Progenitor cell of endocrine pancreas (in vitro differentiated cells): ENCODE data around the gene CIB2. TPM values are rescaled to one million over a fixed set of nuclear protein-coding genes. Genes with fewer than 3 reads are reported as not detected.

Experiments used
- DNase-seq: peaks from one replicate; pipeline ENCODE4 v3.0.0; 2021; ENCODE audit warnings: low spot score; ENCODE audit not compliant: unreplicated experiment
- H3K27ac Mint-ChIP-seq: 2 replicates; pipeline ENCODE4 v1.8.0; 2021; ENCODE audit warnings: mild to moderate bottlenecking, moderate library complexity, mixed read lengths
- H3K27me3 Mint-ChIP-seq: 2 replicates; pipeline ENCODE4 v1.8.0; 2021; ENCODE audit warnings: mixed read lengths
- H3K36me3 Mint-ChIP-seq: 2 replicates; pipeline ENCODE4 v1.8.0; 2022; ENCODE audit warnings: mixed read lengths; ENCODE audit not compliant: insufficient read depth
- H3K4me1 Mint-ChIP-seq: 2 replicates; pipeline ENCODE4 v1.8.0; 2021; ENCODE audit warnings: low read depth, mixed read lengths
- H3K4me3 Mint-ChIP-seq: 2 replicates; pipeline ENCODE4 v1.8.0; 2021; ENCODE audit warnings: low read depth, mild to moderate bottlenecking, moderate library complexity, mixed read lengths
- H3K9me3 Mint-ChIP-seq: 2 replicates; pipeline ENCODE4 v1.8.0; 2021; ENCODE audit warnings: low read depth, mixed read lengths
- total RNA-seq: library from RNA; stranded (reverse); gene quantifications from 2 replicates; pipeline ENCODE4 v1.2.1, GENCODE V29; 2021
- TF ChIP-seq, protein P1 (sequence below): fragments of 200-600 bp; sonication (generic); IDR thresholded peaks from one replicate; pipeline ENCODE4 v1.5.0; 2021; ENCODE audit warnings: antibody characterized with exemption, mild to moderate bottlenecking; ENCODE audit not compliant: unreplicated experiment

CIB2 gene
- total RNA-seq, 1 donor from 2014 or later, result 44.9 TPM

DNA sequence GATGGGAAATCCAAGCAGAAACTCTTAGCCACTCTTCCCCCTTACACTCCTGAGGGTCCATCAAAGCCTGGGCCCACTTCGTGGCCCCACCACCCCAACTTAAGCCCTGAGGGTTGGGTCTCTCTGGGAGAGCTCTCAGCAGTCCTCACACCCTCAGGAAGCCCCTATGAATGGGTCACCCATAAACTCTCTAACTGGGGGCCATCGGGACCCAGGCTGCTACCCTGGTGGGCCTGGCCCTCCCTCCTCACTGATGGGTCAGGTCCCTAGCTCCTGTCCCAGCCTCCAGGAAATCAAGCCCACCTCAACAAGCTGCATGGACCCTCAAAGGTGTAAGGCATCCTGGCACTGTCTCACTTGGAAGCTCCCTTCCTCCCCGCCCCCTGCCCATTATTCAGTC is 19.5 kb downstream of the CIB2 start:
- no peaks in the 10 kb centered on the region for H3K4me1 Mint-ChIP-seq
- H3K36me3 Mint-ChIP-seq, result peaks cover 2% of the 10 kb centered on the region
- no peaks in the 10 kb centered on the region for H3K9me3 Mint-ChIP-seq
- no peak overlapping the region for H3K4me3 Mint-ChIP-seq
- no peaks in the 10 kb centered on the region for H3K27me3 Mint-ChIP-seq
- DNase-seq, result no peak
- no peak overlapping the region for H3K27ac Mint-ChIP-seq
- TF ChIP-seq, protein P1, sequence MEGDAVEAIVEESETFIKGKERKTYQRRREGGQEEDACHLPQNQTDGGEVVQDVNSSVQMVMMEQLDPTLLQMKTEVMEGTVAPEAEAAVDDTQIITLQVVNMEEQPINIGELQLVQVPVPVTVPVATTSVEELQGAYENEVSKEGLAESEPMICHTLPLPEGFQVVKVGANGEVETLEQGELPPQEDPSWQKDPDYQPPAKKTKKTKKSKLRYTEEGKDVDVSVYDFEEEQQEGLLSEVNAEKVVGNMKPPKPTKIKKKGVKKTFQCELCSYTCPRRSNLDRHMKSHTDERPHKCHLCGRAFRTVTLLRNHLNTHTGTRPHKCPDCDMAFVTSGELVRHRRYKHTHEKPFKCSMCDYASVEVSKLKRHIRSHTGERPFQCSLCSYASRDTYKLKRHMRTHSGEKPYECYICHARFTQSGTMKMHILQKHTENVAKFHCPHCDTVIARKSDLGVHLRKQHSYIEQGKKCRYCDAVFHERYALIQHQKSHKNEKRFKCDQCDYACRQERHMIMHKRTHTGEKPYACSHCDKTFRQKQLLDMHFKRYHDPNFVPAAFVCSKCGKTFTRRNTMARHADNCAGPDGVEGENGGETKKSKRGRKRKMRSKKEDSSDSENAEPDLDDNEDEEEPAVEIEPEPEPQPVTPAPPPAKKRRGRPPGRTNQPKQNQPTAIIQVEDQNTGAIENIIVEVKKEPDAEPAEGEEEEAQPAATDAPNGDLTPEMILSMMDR, result no peak

DNA sequence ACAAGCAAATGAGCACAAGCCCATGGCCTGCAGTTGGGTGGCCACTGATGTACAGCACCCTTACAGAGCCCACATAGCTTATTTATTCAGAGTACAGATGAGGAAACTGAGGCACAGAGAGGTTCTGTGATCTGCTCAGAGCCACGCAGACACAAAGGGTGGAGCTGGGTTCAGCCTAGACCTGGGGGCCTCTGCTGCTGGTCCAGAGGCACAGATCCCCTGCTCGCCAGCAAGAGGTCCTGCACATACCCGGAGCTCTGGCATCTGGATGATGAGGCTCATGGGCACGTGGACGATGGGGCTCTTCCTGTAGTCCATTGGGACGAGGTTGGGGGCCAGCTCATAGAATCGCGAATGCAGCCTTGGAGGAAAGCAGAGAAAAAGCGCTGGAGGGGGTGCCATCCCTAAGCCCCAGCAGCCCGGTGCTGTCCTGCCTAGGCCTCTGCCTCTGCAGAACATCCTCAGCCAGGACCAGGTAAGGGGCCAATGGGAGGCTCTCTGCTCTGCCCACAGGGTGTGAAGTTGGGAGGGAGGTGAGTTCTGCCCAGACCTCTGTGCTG is 20.2 kb downstream of the CIB2 start:
- Mint-ChIP-seq H3K4me3 (no peak overlapping the region), H3K4me1 (no peaks in the 10 kb centered on the region), H3K27ac (no peak overlapping the region), H3K9me3 (no peaks in the 10 kb centered on the region), H3K27me3 (no peaks in the 10 kb centered on the region), H3K36me3 (peaks cover 2% of the 10 kb centered on the region)
- DNase-seq, result no peak
- TF ChIP-seq, protein P1, result no peak

DNA sequence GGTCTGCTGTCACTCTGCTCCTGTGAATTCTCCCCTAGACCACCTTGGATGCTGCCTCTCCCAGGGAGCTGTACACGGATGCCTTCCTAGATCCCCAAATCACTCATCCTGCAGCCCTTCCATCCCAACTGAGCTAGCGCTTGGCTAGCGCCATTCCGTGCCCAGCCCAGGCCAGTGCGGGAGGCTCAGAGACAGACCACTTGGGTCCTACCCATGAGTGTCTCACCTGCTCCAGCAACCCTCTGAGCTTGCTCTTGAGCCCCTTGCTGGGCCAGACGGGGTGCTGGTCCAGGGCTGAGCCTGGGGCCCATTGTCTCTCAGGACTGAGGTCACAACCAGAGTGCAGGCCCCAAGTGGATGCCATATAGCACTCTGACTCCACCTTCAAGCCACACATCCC is 21.1 kb downstream of the CIB2 start:
- H3K36me3 Mint-ChIP-seq, result peaks cover 5% of the 10 kb centered on the region
- no peak overlapping the region for H3K4me3 Mint-ChIP-seq
- no peaks in the 10 kb centered on the region for H3K27me3 Mint-ChIP-seq
- TF ChIP-seq, protein P1, result no peak
- DNase-seq, result no peak
- H3K4me1 Mint-ChIP-seq, result no peaks in the 10 kb centered on the region
- no peak overlapping the region for H3K27ac Mint-ChIP-seq
- H3K9me3 Mint-ChIP-seq, result no peaks in the 10 kb centered on the region

DNA sequence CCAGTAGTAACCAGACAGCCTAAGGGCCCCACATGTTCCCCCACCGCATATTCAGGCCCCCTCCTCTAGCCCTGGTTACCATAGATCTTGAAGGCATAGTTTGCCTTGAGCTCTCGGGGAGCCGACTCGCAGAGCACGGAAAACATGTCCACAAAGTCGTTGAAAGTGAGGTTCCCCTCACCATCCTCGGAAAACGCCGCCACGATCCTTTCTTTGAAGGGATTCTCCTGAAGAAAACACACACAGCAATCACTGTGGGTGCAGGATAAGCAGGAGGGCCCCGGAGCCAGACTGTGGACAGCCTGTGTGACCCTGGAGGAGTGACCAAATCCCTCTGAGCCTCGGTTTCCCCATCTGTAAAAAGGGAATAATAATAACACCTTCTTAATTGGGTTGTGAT is 22.1 kb downstream of the CIB2 start:
- Mint-ChIP-seq H3K36me3 (peaks cover 9% of the 10 kb centered on the region), H3K27me3 (no peaks in the 10 kb centered on the region), H3K27ac (no peak overlapping the region), H3K9me3 (no peaks in the 10 kb centered on the region), H3K4me1 (no peaks in the 10 kb centered on the region), H3K4me3 (no peak overlapping the region)
- DNase-seq, result no peak
- TF ChIP-seq, protein P1, result no peak

DNA sequence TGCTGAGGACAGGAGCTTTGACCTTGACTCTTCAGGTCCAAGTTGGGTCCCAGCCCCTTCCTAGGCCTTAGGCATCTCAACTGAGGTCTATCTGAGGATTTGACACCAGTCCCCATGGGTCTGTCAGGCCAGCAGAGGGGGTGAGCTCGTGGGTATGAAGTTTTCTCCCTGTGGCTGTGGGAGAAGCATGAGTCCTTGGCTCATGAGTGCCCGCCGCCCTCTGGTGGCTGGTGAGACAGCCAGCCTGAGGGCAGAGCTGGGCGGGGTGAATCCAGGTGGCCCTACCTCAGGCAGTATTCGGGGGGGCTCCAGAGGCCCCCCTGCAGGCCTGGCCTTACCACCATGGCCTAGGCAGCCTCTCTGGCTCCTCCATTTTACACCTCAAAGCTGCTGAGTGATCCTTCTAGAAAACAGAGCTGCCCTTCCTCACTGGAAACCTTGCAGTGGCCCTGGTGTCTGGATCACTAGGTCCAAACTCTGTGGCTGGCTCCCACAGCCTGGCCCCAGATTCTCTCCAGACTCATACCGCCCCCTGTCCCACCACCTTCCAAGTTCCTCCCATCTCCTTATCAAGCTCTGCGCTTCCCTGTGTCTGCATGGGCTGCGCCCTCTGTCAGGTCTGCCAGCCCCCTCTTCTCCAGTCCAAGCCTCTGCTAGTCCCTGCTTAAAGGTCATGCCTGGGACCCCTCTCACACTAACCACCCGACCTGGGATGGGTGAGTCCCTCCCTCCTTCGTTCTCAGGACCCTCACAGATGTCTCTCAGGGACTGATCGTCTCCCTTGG is 22.8 kb downstream of the CIB2 start:
- H3K9me3 Mint-ChIP-seq, result no peaks in the 10 kb centered on the region
- H3K4me1 Mint-ChIP-seq, result no peaks in the 10 kb centered on the region
- TF ChIP-seq, protein P1, result peak; percentile 78
- H3K27ac Mint-ChIP-seq, result no peak overlapping the region
- no peak overlapping the region for H3K4me3 Mint-ChIP-seq
- peaks cover 9% of the 10 kb centered on the region for H3K36me3 Mint-ChIP-seq
- peak; percentile 63 for DNase-seq
- no peaks in the 10 kb centered on the region for H3K27me3 Mint-ChIP-seq
